ENCODE measurements around the gene PROCA1. TPM values are rescaled to one million over a fixed set of nuclear protein-coding genes. Genes with fewer than 3 reads are reported as not detected.
"Not testable (repeated sequence)": the region's sequence is repeated elsewhere in the genome, so short reads cannot be mapped to it uniquely, and the experiment has no call there.

The PROCA1 gene
- total RNA-seq, 4 donors from 2014 or later = 1.7 to 3.5 (median 3.1) TPM; not detected in 1

DNA sequence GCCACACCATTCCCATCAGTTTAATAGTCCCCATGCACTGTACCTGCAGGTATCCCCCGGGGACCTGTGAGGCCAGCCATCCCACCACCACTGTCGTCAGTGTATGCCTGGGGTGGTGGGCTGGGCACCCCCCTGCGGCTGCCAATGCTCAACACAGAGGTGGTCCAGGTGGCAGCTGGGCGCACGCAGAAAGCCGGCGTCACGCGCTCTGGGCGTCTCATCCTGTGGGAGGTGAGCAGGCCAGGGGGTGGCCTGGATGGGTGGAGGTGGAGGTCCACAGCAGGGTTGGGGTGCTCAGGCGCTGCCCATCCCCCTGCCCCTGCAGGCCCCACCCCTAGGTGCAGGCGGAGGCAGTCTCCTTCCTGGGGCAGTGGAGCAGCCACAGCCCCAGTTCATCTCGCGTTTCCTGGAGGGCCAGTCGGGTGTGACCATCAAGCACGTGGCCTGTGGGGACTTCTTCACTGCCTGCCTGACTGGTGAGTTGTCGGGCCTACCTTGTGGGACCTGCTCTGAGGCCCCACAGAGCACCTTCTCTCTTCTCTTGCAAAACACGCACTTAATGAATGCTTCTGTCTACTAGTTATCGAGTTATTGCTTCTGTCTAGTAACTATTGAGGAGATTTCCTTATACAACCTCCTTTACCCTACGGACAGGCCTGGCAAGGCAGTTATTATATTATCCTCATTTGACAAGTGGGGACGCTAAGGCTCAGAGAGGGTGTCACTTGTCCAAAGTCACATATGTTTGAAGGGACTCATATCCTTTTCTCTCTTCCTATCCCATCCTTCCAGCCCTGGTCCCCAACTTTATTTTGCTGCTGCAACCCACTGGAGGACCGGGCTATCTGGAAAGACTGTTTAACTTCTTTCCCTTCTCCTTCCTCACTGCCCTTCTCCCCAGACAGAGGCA is 26.3 kb upstream of the PROCA1 start:
- Histone ChIP-seq H3K27me3 (no peaks in the 10 kb centered on the region), H3K27ac (peak overlapping the region in 2 of 4 donors; percentile 52 to 83), H3K9me3 (no peaks in the 10 kb centered on the region), H3K4me3 (peak overlapping the region in 1 of 4 donors; percentile 10), H3K36me3 (no peaks in the 10 kb centered on the region), H3K4me1 (peaks cover 0 to 23% (median 14%) of the 10 kb centered on the region in 4 donors)
- TF ChIP-seq POLR2A (IDR thresholded peaks at IDR 0.05) = no peak
- TF ChIP-seq, protein P1, sequence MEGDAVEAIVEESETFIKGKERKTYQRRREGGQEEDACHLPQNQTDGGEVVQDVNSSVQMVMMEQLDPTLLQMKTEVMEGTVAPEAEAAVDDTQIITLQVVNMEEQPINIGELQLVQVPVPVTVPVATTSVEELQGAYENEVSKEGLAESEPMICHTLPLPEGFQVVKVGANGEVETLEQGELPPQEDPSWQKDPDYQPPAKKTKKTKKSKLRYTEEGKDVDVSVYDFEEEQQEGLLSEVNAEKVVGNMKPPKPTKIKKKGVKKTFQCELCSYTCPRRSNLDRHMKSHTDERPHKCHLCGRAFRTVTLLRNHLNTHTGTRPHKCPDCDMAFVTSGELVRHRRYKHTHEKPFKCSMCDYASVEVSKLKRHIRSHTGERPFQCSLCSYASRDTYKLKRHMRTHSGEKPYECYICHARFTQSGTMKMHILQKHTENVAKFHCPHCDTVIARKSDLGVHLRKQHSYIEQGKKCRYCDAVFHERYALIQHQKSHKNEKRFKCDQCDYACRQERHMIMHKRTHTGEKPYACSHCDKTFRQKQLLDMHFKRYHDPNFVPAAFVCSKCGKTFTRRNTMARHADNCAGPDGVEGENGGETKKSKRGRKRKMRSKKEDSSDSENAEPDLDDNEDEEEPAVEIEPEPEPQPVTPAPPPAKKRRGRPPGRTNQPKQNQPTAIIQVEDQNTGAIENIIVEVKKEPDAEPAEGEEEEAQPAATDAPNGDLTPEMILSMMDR (IDR thresholded peaks at IDR 0.05) = no peak
- peak in 2 of 3 donors; percentile 88 to 89 for DNase-seq

DNA sequence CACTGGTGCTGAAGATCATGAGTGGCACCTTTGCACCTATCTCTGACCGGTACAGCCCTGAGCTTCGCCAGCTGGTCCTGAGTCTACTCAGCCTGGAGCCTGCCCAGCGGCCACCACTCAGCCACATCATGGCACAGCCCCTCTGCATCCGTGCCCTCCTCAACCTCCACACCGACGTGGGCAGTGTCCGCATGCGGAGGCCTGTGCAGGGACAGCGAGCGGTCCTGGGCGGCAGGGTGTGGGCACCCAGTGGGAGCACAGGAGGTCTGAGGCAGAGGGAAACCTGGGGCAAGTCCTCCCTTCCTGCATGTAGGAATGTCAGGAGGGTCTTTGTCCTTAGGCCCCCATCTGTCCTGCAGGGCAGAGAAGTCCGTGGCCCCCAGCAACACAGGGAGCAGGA is 25.6 kb upstream of the PROCA1 start:
- H3K4me1 ChIP-seq = peaks cover 0 to 23% (median 9%) of the 10 kb centered on the region in 4 donors
- DNase-seq = no peak
- H3K27me3 ChIP-seq = no peaks in the 10 kb centered on the region
- peak overlapping the region in 1 of 4 donors; percentile 83 for H3K27ac ChIP-seq
- H3K9me3 ChIP-seq = no peaks in the 10 kb centered on the region
- peak overlapping the region in 1 of 4 donors; percentile 10 for H3K4me3 ChIP-seq
- H3K36me3 ChIP-seq = no peaks in the 10 kb centered on the region
- TF ChIP-seq, protein P1 (IDR thresholded peaks at IDR 0.05) = no peak
- TF ChIP-seq POLR2A (IDR thresholded peaks at IDR 0.05) = no peak

DNA sequence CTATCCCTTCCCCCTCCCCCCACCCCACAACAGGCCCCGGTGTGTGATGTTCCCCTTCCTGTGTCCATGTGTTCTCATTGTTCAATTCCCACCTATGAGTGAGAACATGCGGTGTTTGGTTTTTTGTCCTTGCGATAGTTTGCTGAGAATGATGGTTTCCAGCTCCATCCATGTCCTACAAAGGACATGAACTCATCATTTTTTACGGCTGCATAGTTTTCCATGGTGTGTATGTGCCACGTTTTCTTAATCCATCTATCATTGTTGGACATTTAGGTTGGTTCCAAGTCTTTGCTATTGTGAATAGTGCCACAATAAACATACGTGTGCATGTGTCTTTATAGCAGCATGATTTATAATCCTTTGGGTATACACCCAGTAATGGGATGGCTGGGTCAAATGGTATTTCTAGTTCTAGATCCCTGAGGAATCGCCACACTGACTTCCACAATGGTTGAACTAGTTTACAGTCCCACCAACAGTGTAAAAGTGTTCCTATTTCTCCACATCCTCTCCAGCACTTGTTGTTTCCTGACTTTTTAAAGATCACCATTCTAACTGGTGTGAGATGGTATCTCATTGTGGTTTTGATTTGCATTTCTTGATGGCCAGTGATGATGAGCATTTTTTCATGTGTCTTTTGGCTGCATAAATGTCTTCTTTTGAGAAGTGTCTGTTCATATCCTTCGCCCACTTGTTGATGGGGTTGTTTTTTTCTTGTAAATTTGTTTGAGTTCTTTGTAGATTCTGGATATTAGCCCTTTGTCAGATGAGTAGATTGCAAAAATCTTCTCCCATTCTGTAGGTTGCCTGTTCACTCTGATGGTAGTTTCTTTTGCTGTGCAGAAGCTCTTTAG is 24.5 kb upstream of the PROCA1 start:
- H3K9me3 ChIP-seq = not testable (repeated sequence)

DNA sequence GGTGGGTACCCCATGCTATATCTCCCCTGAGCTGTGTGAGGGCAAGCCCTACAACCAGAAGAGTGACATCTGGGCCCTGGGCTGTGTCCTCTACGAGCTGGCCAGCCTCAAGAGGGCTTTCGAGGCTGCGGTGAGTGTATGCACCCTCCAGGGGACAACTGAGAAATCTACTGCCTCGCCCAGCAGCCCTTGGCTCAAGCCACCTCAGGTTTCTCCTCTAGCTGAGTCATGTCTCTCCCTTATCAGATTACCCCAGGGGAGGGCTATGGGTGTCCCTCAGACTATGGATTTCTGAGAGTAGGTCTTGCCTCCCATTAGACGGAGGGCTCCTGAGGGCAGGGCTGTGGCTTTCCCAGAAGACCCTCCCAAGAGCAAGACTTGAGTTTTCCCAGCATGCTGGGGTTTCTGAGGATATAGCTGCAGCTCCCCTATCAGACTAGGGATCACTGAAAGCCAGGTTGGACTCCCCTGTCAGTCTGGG is 23.6 kb upstream of the PROCA1 start:
- TF ChIP-seq POLR2A (IDR thresholded peaks at IDR 0.05) = no peak
- TF ChIP-seq, protein P1 (IDR thresholded peaks at IDR 0.05) = no peak
- no peaks in the 10 kb centered on the region for H3K36me3 ChIP-seq
- DNase-seq = no peak
- H3K27ac ChIP-seq = peak overlapping the region in 1 of 4 donors; percentile 10
- H3K4me3 ChIP-seq = no peak overlapping the region
- H3K4me1 ChIP-seq = peaks cover 0 to 13% (median 3%) of the 10 kb centered on the region in 4 donors
- H3K27me3 ChIP-seq = no peaks in the 10 kb centered on the region
- H3K9me3 ChIP-seq = no peaks in the 10 kb centered on the region

More for the DNA sequence above, 24.5 kb upstream of the PROCA1 start:
- not testable (repeated sequence) for H3K27me3 ChIP-seq, H3K4me3 ChIP-seq, H3K27ac ChIP-seq, H3K36me3 ChIP-seq, DNase-seq
- peaks cover 0 to 20% (median 5%) of the 10 kb centered on the region in 4 donors for H3K4me1 ChIP-seq

DNA sequence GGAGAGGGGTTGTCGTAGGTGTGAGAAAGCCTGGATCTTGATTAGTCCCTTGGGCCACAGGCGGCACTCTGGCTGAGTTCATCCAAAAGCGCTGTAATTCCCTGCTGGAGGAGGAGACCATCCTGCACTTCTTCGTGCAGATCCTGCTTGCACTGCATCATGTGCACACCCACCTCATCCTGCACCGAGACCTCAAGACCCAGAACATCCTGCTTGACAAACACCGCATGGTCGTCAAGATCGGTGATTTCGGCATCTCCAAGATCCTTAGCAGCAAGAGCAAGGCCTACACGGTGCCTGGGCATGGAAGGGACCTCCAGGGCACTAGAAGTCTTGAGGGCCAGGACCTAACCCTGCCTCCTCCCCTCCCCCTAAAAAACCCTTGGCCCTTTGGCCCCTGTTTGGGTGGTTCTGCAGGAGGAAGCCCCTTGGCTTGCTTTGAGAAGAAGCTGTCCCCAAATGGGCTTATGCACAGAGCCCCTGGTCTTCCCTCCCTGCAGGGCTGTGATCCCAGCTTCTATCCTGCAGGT is 23.1 kb upstream of the PROCA1 start:
- Histone ChIP-seq H3K4me3 (no peak overlapping the region), H3K27me3 (no peaks in the 10 kb centered on the region), H3K27ac (peak overlapping the region in 1 of 4 donors; percentile 10), H3K9me3 (no peaks in the 10 kb centered on the region), H3K4me1 (peaks cover 0 to 11% (median 3%) of the 10 kb centered on the region in 4 donors), H3K36me3 (no peaks in the 10 kb centered on the region)
- no peak for DNase-seq
- TF ChIP-seq POLR2A (IDR thresholded peaks at IDR 0.05) = no peak
- TF ChIP-seq, protein P1 (IDR thresholded peaks at IDR 0.05) = no peak
